IMR-90 (cell line): ENCODE results near the gene CCDC12. TPM values are rescaled to one million over a fixed set of nuclear protein-coding genes. Genes with fewer than 3 reads are reported as not detected.

Experiments
- ATAC-seq: fragments of 200-7000 bp; cut with Tn5 transposase; 2 replicates; pipeline ENCODE4 v1.9.1; 2020; ENCODE audit warnings: low read depth, mild to moderate bottlenecking, moderate library complexity
- BruUV-seq: library from RNA; stranded (reverse); fragments of 400-500 nt; replicated peaks from 2 replicates; lab custom pipeline; 2021; lab: Mats Ljungman, UMichigan
- CTCF ChIA-PET: fragments of 300-600 bp; formaldehyde crosslinking; extraction: SDS; loops from one replicate; lab custom pipeline; 2021; ENCODE audit warnings: antibody characterized with exemption; lab: Yijun Ruan, JAX
- POLR2A ChIA-PET: fragments of 300-600 bp; sonication (Branson Sonifier 250); formaldehyde crosslinking; loops from one replicate; lab custom pipeline; 2022; ENCODE audit warnings: antibody characterized with exemption; ENCODE audit not compliant: unreplicated experiment; lab: Charles Lee
- DNase-seq: peaks from one replicate; pipeline ENCODE4 v3.0.0; 2013
- H2AFZ ChIP-seq: replicated peaks from 2 replicates; pipeline ENCODE3; 2013; ENCODE audit warnings: low read length, mild to moderate bottlenecking; ENCODE audit not compliant: poor library complexity
- H2AK5ac ChIP-seq: 2 replicates; pipeline ENCODE4 v1.6.1; 2013; ENCODE audit warnings: low read depth, low read length, inconsistent platforms
- H2AK9ac ChIP-seq: replicated peaks from 2 replicates; pipeline ENCODE3; 2013; ENCODE audit warnings: mild to moderate bottlenecking, low read depth, low read length, moderate library complexity; ENCODE audit not compliant: poor library complexity
- H2BK120ac ChIP-seq: 2 replicates; pipeline ENCODE4 v1.6.1; 2013; ENCODE audit warnings: low read depth, low read length, inconsistent platforms
- H2BK15ac ChIP-seq: 3 replicates; pipeline ENCODE4 v1.6.1; 2013; ENCODE audit warnings: low read depth, low read length, inconsistent platforms
- H2BK20ac ChIP-seq: 2 replicates; pipeline ENCODE4 v1.6.1; 2013; ENCODE audit warnings: low read depth, mild to moderate bottlenecking, inconsistent platforms, low read length, moderate library complexity
- H2BK5ac ChIP-seq: 2 replicates; pipeline ENCODE4 v1.6.1; 2013; ENCODE audit warnings: mild to moderate bottlenecking, low read depth, low read length, inconsistent platforms; ENCODE audit not compliant: poor library complexity, severe bottlenecking
- H3K14ac ChIP-seq: replicated peaks from 2 replicates; pipeline ENCODE4 v1.6.1; 2013; ENCODE audit warnings: low read depth, low read length, inconsistent platforms
- H3K18ac ChIP-seq: 2 replicates; pipeline ENCODE4 v1.6.1; 2013; ENCODE audit warnings: low read depth, low read length, control low read depth
- H3K23ac ChIP-seq: 2 replicates; pipeline ENCODE4 v1.6.1; 2013; ENCODE audit warnings: low read depth, low read length, inconsistent platforms
- H3K27ac ChIP-seq: 2 replicates; pipeline ENCODE4 v1.5.1; 2013; ENCODE audit warnings: mild to moderate bottlenecking, control low read depth, low read length; ENCODE audit not compliant: insufficient read depth
- H3K27me3 ChIP-seq: 2 replicates; pipeline ENCODE4 v1.6.1; 2013; ENCODE audit warnings: low read length; ENCODE audit not compliant: control insufficient read depth, insufficient read depth
- H3K36me3 ChIP-seq: 2 replicates; pipeline ENCODE4 v1.6.1; 2013; ENCODE audit warnings: low read length, mixed read lengths; ENCODE audit not compliant: control insufficient read depth, insufficient read depth
- H3K4ac ChIP-seq: 2 replicates; pipeline ENCODE4 v1.6.1; 2013; ENCODE audit warnings: low read depth, low read length, inconsistent platforms
- H3K4me1 ChIP-seq: 2 replicates; pipeline ENCODE4 v1.6.1; 2013; ENCODE audit warnings: low read length, mixed read lengths; ENCODE audit not compliant: control insufficient read depth, insufficient read depth
- H3K4me2 ChIP-seq: 2 replicates; pipeline ENCODE4 v1.6.1; 2013; ENCODE audit warnings: low read depth, mild to moderate bottlenecking, control low read depth, low read length, moderate library complexity
- H3K4me3 ChIP-seq: 2 replicates; pipeline ENCODE4 v1.5.1; 2013; ENCODE audit warnings: low read depth, mild to moderate bottlenecking, control low read depth, low read length, moderate library complexity; ENCODE audit not compliant: insufficient read depth
- H3K56ac ChIP-seq: 2 replicates; pipeline ENCODE4 v1.6.1; 2013; ENCODE audit warnings: low read length, inconsistent platforms; ENCODE audit not compliant: insufficient read depth; ENCODE audit errors: extremely low read depth
- H3K79me1 ChIP-seq, 2 experiments: 2 replicates each; pipeline ENCODE4 v1.6.1; 2013; ENCODE audit warnings: low read length in 2 of 2, inconsistent platforms in 1 of 2, low read depth in 1 of 2
- H3K9ac ChIP-seq: 2 replicates; pipeline ENCODE4 v1.6.1; 2013; ENCODE audit warnings: low read depth, low read length, control low read depth
- H3K9me1 ChIP-seq: 2 replicates; pipeline ENCODE4 v1.6.1; 2013; ENCODE audit warnings: low read length, inconsistent platforms; ENCODE audit not compliant: insufficient read depth
- H3K9me3 ChIP-seq: 2 replicates; pipeline ENCODE4 v1.6.1; 2013; ENCODE audit warnings: low read length; ENCODE audit not compliant: control insufficient read depth, insufficient read depth
- H4K20me1 ChIP-seq: 2 replicates; pipeline ENCODE4 v1.6.1; 2013; ENCODE audit warnings: low read length, inconsistent platforms; ENCODE audit not compliant: insufficient read depth
- H4K5ac ChIP-seq: 2 replicates; pipeline ENCODE4 v1.6.1; 2013; ENCODE audit warnings: mild to moderate bottlenecking, low read depth, low read length, control low read depth
- H4K8ac ChIP-seq, 2 experiments: 2 replicates each; pipeline ENCODE4 v1.6.1; 2013; ENCODE audit warnings: low read depth in 2 of 2, low read length in 2 of 2, control low read depth in 1 of 2, inconsistent platforms in 1 of 2
- H4K91ac ChIP-seq: 2 replicates; pipeline ENCODE4 v1.6.1; 2013; ENCODE audit warnings: low read depth, low read length, inconsistent platforms; ENCODE audit not compliant: insufficient read depth
- BHLHE40 ChIP-seq: fragments of 150-350 bp; IDR thresholded peaks from 2 replicates; pipeline ENCODE4 v1.6.1; 2016; ENCODE audit warnings: mild to moderate bottlenecking, low read depth, low read length
- CEBPB ChIP-seq: IDR thresholded peaks from 2 replicates; pipeline ENCODE4 v1.6.1; 2012; ENCODE audit warnings: low read depth, low read length, improper control_type of control experiment
- CHD1 ChIP-seq: IDR thresholded peaks from 2 replicates; pipeline ENCODE4 v1.6.1; 2012; ENCODE audit warnings: low read depth, low read length, improper control_type of control experiment
- CTCF ChIP-seq: conservative IDR thresholded peaks from 2 replicates; pipeline ENCODE4 v1.5.1; 2012; ENCODE audit warnings: mild to moderate bottlenecking, low read depth, low read length, improper control_type of control experiment
- ELK1 ChIP-seq: fragments of 150-350 bp; IDR thresholded peaks from 2 replicates; pipeline ENCODE4 v1.6.1; 2016; ENCODE audit warnings: low read depth, mild to moderate bottlenecking, low read length, moderate library complexity, borderline replicate concordance
- FOS ChIP-seq: fragments of 150-350 bp; IDR thresholded peaks from 2 replicates; pipeline ENCODE4 v1.6.1; 2016; ENCODE audit warnings: low read depth, low read length
- MAFK ChIP-seq: IDR thresholded peaks from 2 replicates; pipeline ENCODE4 v1.6.1; 2012; ENCODE audit warnings: low read depth, low read length, improper control_type of control experiment
- MAZ ChIP-seq: IDR thresholded peaks from 2 replicates; pipeline ENCODE4 v1.6.1; 2012; ENCODE audit warnings: low read depth, mild to moderate bottlenecking, low read length, improper control_type of control experiment, moderate library complexity, borderline replicate concordance
- MXI1 ChIP-seq: IDR thresholded peaks from 2 replicates; pipeline ENCODE4 v1.6.1; 2012; ENCODE audit warnings: low read depth, mild to moderate bottlenecking, low read length, moderate library complexity, borderline replicate concordance
- NFE2L2 ChIP-seq: fragments of 150-350 bp; IDR thresholded peaks from 2 replicates; pipeline ENCODE4 v1.6.1; 2016; ENCODE audit warnings: low read depth, mild to moderate bottlenecking, low read length
- POLR2A ChIP-seq: IDR thresholded peaks from 2 replicates; pipeline ENCODE4 v1.6.1; 2012; ENCODE audit warnings: mild to moderate bottlenecking, low read depth, low read length
- RAD21 ChIP-seq: IDR thresholded peaks from 2 replicates; pipeline ENCODE4 v1.6.1; 2012; ENCODE audit warnings: low read length, improper control_type of control experiment
- RCOR1 ChIP-seq: IDR thresholded peaks from 2 replicates; pipeline ENCODE4 v1.6.1; 2012; ENCODE audit warnings: mild to moderate bottlenecking, low read length, improper control_type of control experiment; ENCODE audit not compliant: insufficient replicate concordance
- RFX5 ChIP-seq: IDR thresholded peaks from 2 replicates; pipeline ENCODE4 v1.8.0; 2012; ENCODE audit warnings: low read depth, mild to moderate bottlenecking, low read length, moderate library complexity
- SMC3 ChIP-seq: fragments of 150-350 bp; IDR thresholded peaks from 2 replicates; pipeline ENCODE4 v1.6.1; 2016; ENCODE audit warnings: low read depth, mild to moderate bottlenecking, antibody characterized with exemption, low read length, moderate library complexity
- USF2 ChIP-seq: fragments of 150-350 bp; IDR thresholded peaks from 2 replicates; pipeline ENCODE4 v1.6.1; 2017; ENCODE audit warnings: mild to moderate bottlenecking, antibody characterized with exemption, low read length, low read depth
- WGBS, 2 experiments: methylation state at CpG; one replicate each; pipeline versions ENCODE4 v1.1.5 to v1.1.7; 2013; ENCODE audit warnings: missing lambda C conversion rate in 2 of 2; ENCODE audit not compliant: insufficient read length in 1 of 2; ENCODE audit errors: extremely low coverage in 2 of 2; 5-methylcytosine and 5-hydroxymethylcytosine counted together
- dilution Hi-C: fragments of 300-500 bp; cut with HindIII; formaldehyde crosslinking; loops from one replicate; pipeline ENCODE4 v1.14.3; 2018; ENCODE audit warnings: low sequenced_read_pairs; ENCODE audit not compliant: unreplicated experiment
- in situ Hi-C: fragments of 300-500 bp; cut with MboI; formaldehyde crosslinking; loops from 3 replicates; pipeline ENCODE4 v1.14.3; 2019; ENCODE audit warnings: low sequenced_read_pairs, inconsistent platforms, mixed read lengths
- intact Hi-C: fragments of 100-400 bp; cut with micrococcal nuclease; formaldehyde crosslinking; loops from 2 replicates; pipeline ENCODE4 v1.10.0; 2022
- polyA plus RNA-seq, 3 experiments: library from polyadenylated mRNA; depleted of rRNA; stranded (reverse); fragments of >200 nt; gene quantifications; 2 replicates each; pipeline ENCODE4 v1.2.3, GENCODE V29; 2012; ENCODE audit warnings: low replicate concordance in 1 of 3
- total RNA-seq: library from RNA; depleted of rRNA; stranded (reverse); fragments of >200 nt; gene quantifications from 2 replicates; pipeline ENCODE4 v1.2.3, GENCODE V29; 2012

CCDC12 gene
- total and polyA plus RNA-seq, 2 of the 4 experiments (the other 2 are of a cell fraction): 15.2 to 35.1 TPM

GRCh38 chr3:46922426-46922825 is 54.1 kb downstream of the CCDC12 start:
- intact Hi-C loops (no loop called here), in situ Hi-C loops (no loop called here), dilution Hi-C loops (no loop called here)
- TF ChIP-seq MAZ: no peak
- no peak for TF ChIP-seq CEBPB
- TF ChIP-seq BHLHE40: no peak
- TF ChIP-seq CTCF: no peak
- no peak for TF ChIP-seq MAFK
- no peak for TF ChIP-seq SMC3
- TF ChIP-seq FOS: no peak
- TF ChIP-seq RFX5: no peak
- no peak for TF ChIP-seq RAD21
- no peak for TF ChIP-seq NFE2L2
- TF ChIP-seq ELK1: no peak
- TF ChIP-seq POLR2A: no peak
- no peak for TF ChIP-seq USF2
- TF ChIP-seq MXI1: no peak
- no peak for TF ChIP-seq CHD1
- no peak for TF ChIP-seq RCOR1
- Histone ChIP-seq H4K20me1 (peaks cover 21% of the 10 kb centered on the region), H3K36me3 (peaks cover 70% of the 10 kb centered on the region), H3K9me1 (no peaks in the 10 kb centered on the region), H4K5ac (no peak overlapping the region), H3K4me3 (no peak overlapping the region), H3K14ac (no peak overlapping the region), H3K9me3 (peaks cover 9% of the 10 kb centered on the region), H2BK15ac (no peak overlapping the region), H3K27me3 (no peaks in the 10 kb centered on the region), H3K4me1 (no peaks in the 10 kb centered on the region), H3K56ac (no peak overlapping the region), H3K79me1 (peaks cover 10 to 36% of the 10 kb centered on the region in 2 experiments), H4K91ac (no peak overlapping the region), H2BK5ac (no peak overlapping the region), H3K18ac (no peak overlapping the region), H2AFZ (no peak overlapping the region), H3K4me2 (no peak overlapping the region), H3K9ac (no peak overlapping the region), H2AK9ac (no peak overlapping the region), H4K8ac (no peak overlapping the region), H3K23ac (no peak overlapping the region), H2BK120ac (no peak overlapping the region), H3K27ac (no peak overlapping the region), H3K4ac (no peak overlapping the region), H2AK5ac (no peak overlapping the region), H2BK20ac (no peak overlapping the region)
- CTCF ChIA-PET: interaction anchor here (1.5 kb wide), 1 partner anchor 12 kb away, joined by 5 read pairs; no protein-coding TSS in a partner anchor
- DNase-seq (no peak), ATAC-seq (no peak)
- WGBS, 2 experiments: 86% methylated on average over 1 of the region's 4 CpGs; no CpG with 5 or more reads in 1 of the 2 experiments
- POLR2A ChIA-PET: no interaction called here
- BruUV-seq: no TSS peak
